ENCODE data around the gene MYO9A. TPM values are rescaled to one million over a fixed set of nuclear protein-coding genes. Genes with fewer than 3 reads are reported as not detected.

Gene MYO9A
- total RNA-seq, 1 donor from 2014 or later: 17.0 TPM

GRCh38 chr15:71830981-71831380 is 287.0 kb downstream of the MYO9A start:
- Histone ChIP-seq H3K27me3 (ENCODE audit: control insufficient read depth, insufficient read depth, low read length) (no peaks in the 10 kb centered on the region), H3K36me3 (ENCODE audit: control insufficient read depth, insufficient read depth, low read length) (no peaks in the 10 kb centered on the region), H3K4me3 (ENCODE audit: low read depth, low read length) (no peak overlapping the region)
- DNase-seq (ENCODE audit: low read depth): no peak
- TF ChIP-seq CTCF (IDR thresholded peaks at IDR 0.05; ENCODE audit: insufficient read depth, low read length, poor library complexity, severe bottlenecking): no peak

GRCh38 chr15:71826196-71826595 is 291.8 kb downstream of the MYO9A start:
- Histone ChIP-seq H3K4me3 (ENCODE audit: low read depth, low read length) (no peak overlapping the region), H3K36me3 (ENCODE audit: control insufficient read depth, insufficient read depth, low read length) (no peaks in the 10 kb centered on the region), H3K27me3 (ENCODE audit: control insufficient read depth, insufficient read depth, low read length) (no peaks in the 10 kb centered on the region)
- no peak for DNase-seq (ENCODE audit: low read depth)
- no peak for TF ChIP-seq CTCF (IDR thresholded peaks at IDR 0.05; ENCODE audit: insufficient read depth, low read length, poor library complexity, severe bottlenecking)

GRCh38 chr15:71825021-71825730 is 292.8 kb downstream of the MYO9A start:
- H3K36me3 ChIP-seq (ENCODE audit: control insufficient read depth, insufficient read depth, low read length): no peaks in the 10 kb centered on the region
- no peak overlapping the region for H3K4me3 ChIP-seq (ENCODE audit: low read depth, low read length)
- no peak for DNase-seq (ENCODE audit: low read depth)
- H3K27me3 ChIP-seq (ENCODE audit: control insufficient read depth, insufficient read depth, low read length): no peaks in the 10 kb centered on the region
- no peak for TF ChIP-seq CTCF (IDR thresholded peaks at IDR 0.05; ENCODE audit: insufficient read depth, low read length, poor library complexity, severe bottlenecking)

GRCh38 chr15:71823801-71824200 is 294.1 kb downstream of the MYO9A start:
- TF ChIP-seq CTCF (IDR thresholded peaks at IDR 0.05; ENCODE audit: insufficient read depth, low read length, poor library complexity, severe bottlenecking): no peak
- Histone ChIP-seq H3K36me3 (ENCODE audit: control insufficient read depth, insufficient read depth, low read length) (no peaks in the 10 kb centered on the region), H3K27me3 (ENCODE audit: control insufficient read depth, insufficient read depth, low read length) (no peaks in the 10 kb centered on the region), H3K4me3 (ENCODE audit: low read depth, low read length) (no peak overlapping the region)
- DNase-seq (ENCODE audit: low read depth): no peak

- H3K36me3 ChIP-seq (ENCODE audit: control insufficient read depth, insufficient read depth, low read length): no peaks in the 10 kb centered on the region
- no peaks in the 10 kb centered on the region for H3K27me3 ChIP-seq (ENCODE audit: control insufficient read depth, insufficient read depth, low read length)
- no peak for TF ChIP-seq CTCF (IDR thresholded peaks at IDR 0.05; ENCODE audit: insufficient read depth, low read length, poor library complexity, severe bottlenecking)
- no peak overlapping the region for H3K4me3 ChIP-seq (ENCODE audit: low read depth, low read length)
- DNase-seq (ENCODE audit: low read depth): no peak
Observed at GRCh38 chr15:71822890-71823630, 294.9 kb downstream of the MYO9A start.

Measured in kidney epithelial cell (primary cell).